ENCODE results near the gene PRELID2. TPM values are rescaled to one million over a fixed set of nuclear protein-coding genes. Genes with fewer than 3 reads are reported as not detected.
"Not testable (repeated sequence)": the region's sequence is repeated elsewhere in the genome, so short reads cannot be mapped to it uniquely, and the experiment has no call there.

The PRELID2 gene
- total RNA-seq, 4 donors from 2014 or later = 3.0 to 17.9 (median 4.3) TPM

DNA sequence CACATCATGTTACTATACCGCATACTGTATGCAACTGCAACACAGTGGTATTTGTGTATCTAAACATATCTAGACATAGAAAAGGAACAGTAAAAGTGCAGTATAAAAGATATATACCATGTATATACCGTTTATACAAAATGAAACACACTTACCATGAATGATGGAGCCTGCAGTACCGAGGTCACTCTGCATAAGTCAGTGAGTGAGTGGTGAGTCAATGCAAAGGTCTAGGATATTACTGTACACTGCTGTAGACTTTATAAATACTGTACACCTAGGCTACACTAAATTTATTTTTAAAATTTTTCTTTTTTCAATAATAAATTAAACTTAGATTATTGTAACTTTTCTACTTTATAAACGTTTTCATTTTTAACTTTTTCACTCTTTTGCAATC, 29.3 kb downstream of the PRELID2 start:
- Histone ChIP-seq H3K27ac (no peak overlapping the region), H3K36me3 (peaks cover 6% of the 10 kb centered on the region), H3K9me3 (no peaks in the 10 kb centered on the region), H3K27me3 (no peaks in the 10 kb centered on the region), H3K4me3 (no peak overlapping the region), H3K4me1 (peaks cover 2% of the 10 kb centered on the region)
- DNase-seq (ENCODE audit: low spot score in 2 of 2) = no peak
- no peak for TF ChIP-seq POLR2AphosphoS5 (IDR thresholded peaks at IDR 0.05)
- TF ChIP-seq, protein P1, sequence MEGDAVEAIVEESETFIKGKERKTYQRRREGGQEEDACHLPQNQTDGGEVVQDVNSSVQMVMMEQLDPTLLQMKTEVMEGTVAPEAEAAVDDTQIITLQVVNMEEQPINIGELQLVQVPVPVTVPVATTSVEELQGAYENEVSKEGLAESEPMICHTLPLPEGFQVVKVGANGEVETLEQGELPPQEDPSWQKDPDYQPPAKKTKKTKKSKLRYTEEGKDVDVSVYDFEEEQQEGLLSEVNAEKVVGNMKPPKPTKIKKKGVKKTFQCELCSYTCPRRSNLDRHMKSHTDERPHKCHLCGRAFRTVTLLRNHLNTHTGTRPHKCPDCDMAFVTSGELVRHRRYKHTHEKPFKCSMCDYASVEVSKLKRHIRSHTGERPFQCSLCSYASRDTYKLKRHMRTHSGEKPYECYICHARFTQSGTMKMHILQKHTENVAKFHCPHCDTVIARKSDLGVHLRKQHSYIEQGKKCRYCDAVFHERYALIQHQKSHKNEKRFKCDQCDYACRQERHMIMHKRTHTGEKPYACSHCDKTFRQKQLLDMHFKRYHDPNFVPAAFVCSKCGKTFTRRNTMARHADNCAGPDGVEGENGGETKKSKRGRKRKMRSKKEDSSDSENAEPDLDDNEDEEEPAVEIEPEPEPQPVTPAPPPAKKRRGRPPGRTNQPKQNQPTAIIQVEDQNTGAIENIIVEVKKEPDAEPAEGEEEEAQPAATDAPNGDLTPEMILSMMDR (IDR thresholded peaks at IDR 0.05) = no peak
- TF ChIP-seq POLR2A (IDR thresholded peaks at IDR 0.05) = no peak
- no peak for TF ChIP-seq EP300 (IDR thresholded peaks at IDR 0.05)
- 91% methylated on average over 4 of the region's 4 CpGs for WGBS

DNA sequence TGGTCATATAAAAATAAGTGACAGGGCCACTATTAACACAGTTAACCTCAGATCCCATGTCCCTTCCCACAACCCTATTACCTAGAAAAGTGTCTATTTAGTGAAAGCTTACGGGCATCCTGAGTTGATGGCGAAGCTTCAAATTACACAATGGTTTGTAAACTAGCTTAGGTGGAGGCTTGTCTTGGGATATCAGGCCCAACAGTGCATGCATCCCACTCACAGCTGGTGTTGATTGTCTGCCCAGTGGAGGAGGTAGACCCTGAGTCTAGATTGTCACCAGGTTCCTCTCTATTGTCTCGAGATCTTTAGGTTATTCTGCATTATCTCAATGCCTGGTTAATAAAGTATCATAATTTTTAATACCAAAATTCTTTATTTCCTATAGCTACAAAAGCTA, 30.4 kb downstream of the PRELID2 start:
- 90% methylated on average over 3 of the region's 3 CpGs for WGBS
- no peak for DNase-seq (ENCODE audit: low spot score in 2 of 2)
- Histone ChIP-seq H3K9me3 (no peaks in the 10 kb centered on the region), H3K36me3 (peaks cover 6% of the 10 kb centered on the region), H3K27ac (no peak overlapping the region), H3K4me3 (no peak overlapping the region), H3K4me1 (peaks cover 2% of the 10 kb centered on the region), H3K27me3 (no peaks in the 10 kb centered on the region)
- TF ChIP-seq POLR2A (IDR thresholded peaks at IDR 0.05) = no peak
- no peak for TF ChIP-seq EP300 (IDR thresholded peaks at IDR 0.05)
- TF ChIP-seq, protein P1 (IDR thresholded peaks at IDR 0.05) = no peak
- no peak for TF ChIP-seq POLR2AphosphoS5 (IDR thresholded peaks at IDR 0.05)

DNA sequence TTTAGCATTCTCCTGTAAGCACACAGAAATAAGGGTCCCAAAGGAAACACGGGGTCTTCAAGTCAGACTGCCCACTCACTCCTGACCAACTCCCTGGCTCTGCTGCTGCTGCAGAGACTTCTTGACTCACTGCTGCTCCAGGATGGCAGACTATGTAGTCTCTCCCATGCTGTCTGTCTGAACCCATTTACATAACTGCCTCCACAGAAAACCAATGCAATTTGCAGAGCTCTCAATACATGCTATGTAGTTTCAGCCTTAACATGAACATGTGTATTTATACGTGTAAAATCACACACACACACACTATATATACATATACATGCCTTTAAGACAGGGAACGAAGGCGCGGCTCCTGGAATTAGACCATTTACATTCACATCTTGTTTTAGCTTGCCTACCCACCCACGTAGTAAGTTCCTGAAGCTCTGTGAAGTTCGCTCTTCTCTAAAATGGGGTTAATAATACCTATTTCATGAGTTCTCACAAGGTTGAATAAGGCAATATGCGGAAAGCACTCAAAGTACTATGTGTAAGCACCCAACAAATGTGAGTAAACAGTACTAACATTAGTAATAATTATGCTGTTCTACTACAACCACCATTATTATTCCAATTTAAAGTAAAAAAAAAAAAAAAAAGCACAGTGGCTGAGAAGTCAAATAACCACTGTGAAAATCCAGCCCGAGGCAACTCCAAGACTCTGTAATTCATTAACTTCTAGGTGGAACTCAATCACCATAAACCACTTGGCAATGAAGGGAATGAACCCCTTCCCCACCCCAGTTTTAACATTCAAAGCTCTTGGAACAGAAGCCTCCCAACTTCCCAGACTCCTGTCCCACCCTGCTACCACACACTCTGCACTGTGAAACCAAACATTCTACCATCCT, 31.8 kb downstream of the PRELID2 start:
- peak overlapping the region; percentile 10 for H3K27ac ChIP-seq
- no peak overlapping the region for H3K4me3 ChIP-seq
- TF ChIP-seq, protein P1 (IDR thresholded peaks at IDR 0.05) = no peak
- TF ChIP-seq POLR2AphosphoS5 (IDR thresholded peaks at IDR 0.05) (no peak), POLR2A (IDR thresholded peaks at IDR 0.05) (no peak), EP300 (IDR thresholded peaks at IDR 0.05) (no peak)
- H3K4me1 ChIP-seq = peaks cover 2% of the 10 kb centered on the region
- H3K36me3 ChIP-seq = no peaks in the 10 kb centered on the region
- no peaks in the 10 kb centered on the region for H3K9me3 ChIP-seq
- DNase-seq (ENCODE audit: low spot score in 2 of 2) = no peak
- no peaks in the 10 kb centered on the region for H3K27me3 ChIP-seq
- WGBS = 60% methylated on average over 9 of the region's 9 CpGs

DNA sequence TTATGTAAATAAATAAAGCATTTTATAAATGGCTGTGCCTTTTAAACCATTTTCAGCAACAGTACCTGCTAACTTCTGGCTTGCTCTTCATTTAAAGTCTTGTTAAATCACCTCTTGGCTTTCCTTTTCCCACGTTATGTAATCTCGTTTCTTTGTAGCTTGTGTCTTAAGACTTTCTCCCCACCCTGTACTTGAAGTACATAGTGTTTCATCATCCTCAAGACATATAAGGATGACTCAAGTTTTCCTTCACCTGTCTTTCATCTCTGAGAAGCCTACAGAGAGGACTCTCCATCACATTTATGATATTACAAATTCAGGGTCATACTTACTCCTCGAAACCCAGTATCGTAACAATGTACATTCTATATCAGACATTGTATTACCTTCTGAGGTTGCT, 33.9 kb downstream of the PRELID2 start:
- Histone ChIP-seq H3K4me1 (peaks cover 2% of the 10 kb centered on the region), H3K27me3 (no peaks in the 10 kb centered on the region), H3K36me3 (no peaks in the 10 kb centered on the region), H3K9me3 (no peaks in the 10 kb centered on the region), H3K27ac (no peak overlapping the region), H3K4me3 (no peak overlapping the region)
- WGBS = 68% methylated on average over 4 of the region's 4 CpGs
- TF ChIP-seq POLR2A (IDR thresholded peaks at IDR 0.05) = no peak
- TF ChIP-seq POLR2AphosphoS5 (IDR thresholded peaks at IDR 0.05) = peak in 1 of 3 donors; percentile 22
- no peak for DNase-seq (ENCODE audit: low spot score in 2 of 2)

DNA sequence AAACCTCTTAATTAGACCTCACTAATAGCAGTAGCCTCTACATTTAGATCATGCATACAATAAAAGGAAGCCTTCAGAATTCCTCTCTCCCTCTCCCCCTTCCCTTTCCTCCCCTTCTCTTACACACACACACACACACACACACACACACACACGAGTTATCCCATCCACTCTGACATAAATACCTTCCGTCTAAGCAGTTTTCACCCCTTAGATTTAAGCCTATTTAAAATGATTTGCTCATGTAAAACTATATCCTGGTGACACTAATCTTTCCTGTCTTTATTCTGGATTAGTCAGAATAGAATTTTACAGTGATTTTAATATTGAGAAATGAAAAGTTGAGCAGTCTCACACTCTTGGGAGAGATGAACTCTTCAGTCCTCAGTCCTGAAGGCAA, 35.0 kb downstream of the PRELID2 start:
- TF ChIP-seq POLR2A (IDR thresholded peaks at IDR 0.05) = no peak
- TF ChIP-seq POLR2AphosphoS5 (IDR thresholded peaks at IDR 0.05) = no peak
- TF ChIP-seq, protein P1 (IDR thresholded peaks at IDR 0.05) = no peak
- TF ChIP-seq EP300 (IDR thresholded peaks at IDR 0.05) = no peak
- Histone ChIP-seq H3K4me3 (no peak overlapping the region), H3K4me1 (peaks cover 2% of the 10 kb centered on the region), H3K36me3 (no peaks in the 10 kb centered on the region), H3K27ac (no peak overlapping the region), H3K9me3 (no peaks in the 10 kb centered on the region), H3K27me3 (no peaks in the 10 kb centered on the region)
- no peak for DNase-seq (ENCODE audit: low spot score in 2 of 2)
- 67% methylated on average over 2 of the region's 2 CpGs for WGBS

DNA sequence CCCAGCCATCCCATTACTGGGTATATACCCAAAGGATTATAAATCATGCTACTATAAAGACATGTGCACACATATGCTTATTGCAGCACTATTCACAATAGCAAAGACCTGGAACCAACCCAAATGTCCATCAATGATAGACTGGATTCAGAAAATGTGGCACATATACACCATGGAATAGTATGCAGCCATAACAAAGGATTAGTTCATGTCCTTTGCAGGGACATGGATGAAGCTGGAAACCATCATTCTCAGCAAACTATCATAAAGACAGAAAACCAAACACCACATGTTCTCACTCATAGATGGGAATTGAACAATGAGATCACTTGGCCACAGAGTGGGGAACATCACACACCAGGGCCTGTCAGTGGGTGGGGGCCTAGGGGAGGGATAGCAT, 36.6 kb downstream of the PRELID2 start:
- not testable (repeated sequence) for DNase-seq (ENCODE audit: low spot score in 2 of 2); H3K4me1 ChIP-seq; H3K27me3 ChIP-seq; H3K36me3 ChIP-seq; H3K27ac ChIP-seq; H3K9me3 ChIP-seq; H3K4me3 ChIP-seq
